GM12878 (cell line): Measurements from ENCODE around the gene PTPRH. TPM values are rescaled to one million over a fixed set of nuclear protein-coding genes. Genes with fewer than 3 reads are reported as not detected.

Source experiments
- ATAC-seq: fragments of 200-7000 bp; cut with Tn5 transposase; 3 replicates; pipeline ENCODE4 v1.9.1; 2020; ENCODE audit warnings: mild to moderate bottlenecking, moderate library complexity
- BruUV-seq: library from RNA; stranded (reverse); fragments of 400-500 nt; replicated peaks from 2 replicates; lab custom pipeline; 2021; lab: Mats Ljungman, UMichigan
- CTCF ChIA-PET: fragments of 300-600 bp; sonication (Branson Sonifier 250); formaldehyde crosslinking; extraction: SDS; loops from one replicate; lab custom pipeline; 2021; ENCODE audit warnings: inconsistent platforms; lab: Yijun Ruan, JAX
- POLR2A ChIA-PET: fragments of 350-600 bp; formaldehyde crosslinking; extraction: SDS; loops from one replicate; lab custom pipeline; 2021; ENCODE audit warnings: inconsistent platforms; lab: Charles Lee
- RAD21 ChIA-PET: fragments of 300-600 bp; sonication (Branson Sonifier 250); formaldehyde crosslinking; loops from one replicate; lab custom pipeline; 2023; ENCODE audit warnings: antibody characterized with exemption; ENCODE audit not compliant: unreplicated experiment; lab: Charles Lee
- SMC1A ChIA-PET: fragments of 300-600 bp; sonication (Branson Sonifier 250); formaldehyde crosslinking; loops from one replicate; lab custom pipeline; 2023; ENCODE audit not compliant: unreplicated experiment, uncharacterized antibody; lab: Charles Lee
- DNase-seq: peaks from one replicate; pipeline ENCODE4 v3.0.0-alpha.2; 2011; ENCODE audit warnings: low read depth, low spot score
- FAIRE-seq: peaks from 3 replicates; lab custom pipeline; 2011; peaks lifted over from hg19 to GRCh38; lab: Jason Lieb, UNC
- H2AFZ ChIP-seq: 2 replicates; pipeline ENCODE4 v1.6.0; 2011; ENCODE audit warnings: low read depth, low read length, control low read depth; ENCODE audit not compliant: control insufficient read depth
- H3K27ac ChIP-seq: 2 replicates; pipeline ENCODE4 v1.5.1; 2011; ENCODE audit warnings: control low read depth; ENCODE audit not compliant: control insufficient read depth, insufficient read depth
- H3K27me3 ChIP-seq, 2 experiments: replicated peaks in 1 of 2; 2 replicates each; pipeline versions ENCODE4 v1.6.0 to v1.6.1; 2011; ENCODE audit warnings: low read length in 1 of 2; ENCODE audit not compliant: control insufficient read depth in 2 of 2, insufficient read depth in 2 of 2
- H3K36me3 ChIP-seq, 2 experiments: 2 replicates each; pipeline ENCODE4 v1.5.1; 2011; ENCODE audit warnings: low read length in 1 of 2; ENCODE audit not compliant: control insufficient read depth in 2 of 2, insufficient read depth in 2 of 2
- H3K4me1 ChIP-seq: 2 replicates; pipeline ENCODE4 v1.6.1; 2011; ENCODE audit warnings: mild to moderate bottlenecking, low read length, moderate library complexity, mixed read lengths; ENCODE audit not compliant: control insufficient read depth, insufficient read depth
- H3K4me2 ChIP-seq: 2 replicates; pipeline ENCODE4 v1.6.0; 2011; ENCODE audit warnings: control low read depth; ENCODE audit not compliant: control insufficient read depth, insufficient read depth
- H3K4me3 ChIP-seq: fragments of 200-600 bp; sonication (generic); 2 replicates; pipeline ENCODE4 v1.5.1; 2016
- H3K79me2 ChIP-seq: 2 replicates; pipeline ENCODE4 v1.6.0; 2011; ENCODE audit warnings: low read length; ENCODE audit not compliant: control insufficient read depth, insufficient read depth
- H3K9ac ChIP-seq: 2 replicates; pipeline ENCODE4 v1.8.0; 2011; ENCODE audit warnings: low read length, control low read depth, mixed read lengths; ENCODE audit not compliant: control insufficient read depth, insufficient read depth
- H3K9me3 ChIP-seq: replicated peaks from 3 replicates; pipeline ENCODE4 v1.5.1; 2011; ENCODE audit warnings: mild to moderate bottlenecking, low read length; ENCODE audit not compliant: control insufficient read depth, insufficient read depth
- H4K20me1 ChIP-seq: 2 replicates; pipeline ENCODE4 v1.6.0; 2011; ENCODE audit not compliant: control insufficient read depth, insufficient read depth
- ASH2L ChIP-seq: fragments of 300-600, 200-600 bp; sonication (generic); IDR thresholded peaks from 2 replicates; pipeline ENCODE4 v1.6.1; 2017; ENCODE audit warnings: low read depth, mild to moderate bottlenecking, borderline replicate concordance
- BACH1 ChIP-seq: fragments of 450-650 bp; IDR thresholded peaks from 2 replicates; pipeline ENCODE4 v1.6.1; 2017; ENCODE audit warnings: mild to moderate bottlenecking, borderline replicate concordance
- CBX3 ChIP-seq: fragments of 200-600 bp; sonication (generic); IDR thresholded peaks from 2 replicates; pipeline ENCODE4 v1.6.1; 2016; ENCODE audit warnings: low read depth, borderline replicate concordance
- DPF2 ChIP-seq: fragments of 450-650 bp; IDR thresholded peaks from 2 replicates; pipeline ENCODE4 v1.6.1; 2017; ENCODE audit warnings: mild to moderate bottlenecking
- EGR1 ChIP-seq, 2 experiments: IDR thresholded peaks; 1 replicate in 1 of 2; 2 replicates in 1 of 2; pipeline ENCODE4 v1.6.1; 2011 to 2012; ENCODE audit warnings: low read depth in 2 of 2, low read length in 2 of 2, borderline replicate concordance in 1 of 2, mild to moderate bottlenecking in 1 of 2, moderate library complexity in 1 of 2
- FOXM1 ChIP-seq: IDR thresholded peaks from 2 replicates; pipeline ENCODE4 v1.6.1; 2012; ENCODE audit warnings: low read depth, mild to moderate bottlenecking, inconsistent platforms, low read length, moderate library complexity
- IKZF1 ChIP-seq: fragments of 450-650 bp; conservative IDR thresholded peaks from 2 replicates; pipeline ENCODE4 v1.6.1; 2017; ENCODE audit warnings: antibody characterized with exemption, mild to moderate bottlenecking
- MEF2A ChIP-seq: IDR thresholded peaks from 2 replicates; pipeline ENCODE4 v1.6.1; 2011; ENCODE audit warnings: low read depth, mild to moderate bottlenecking, low read length, moderate library complexity; ENCODE audit not compliant: insufficient read depth
- NFXL1 ChIP-seq: fragments of 450-650 bp; IDR thresholded peaks from 2 replicates; pipeline ENCODE4 v1.6.1; 2017; ENCODE audit warnings: antibody characterized with exemption, mild to moderate bottlenecking, borderline replicate concordance
- NFYA ChIP-seq: IDR thresholded peaks from 2 replicates; pipeline ENCODE4 v1.6.1; 2011; ENCODE audit warnings: low read depth, mild to moderate bottlenecking, low read length, improper control_type of control experiment, borderline replicate concordance
- NR2C1 ChIP-seq: fragments of 450-650 bp; IDR thresholded peaks from 2 replicates; pipeline ENCODE4 v1.6.1; 2017; ENCODE audit warnings: antibody characterized with exemption, mild to moderate bottlenecking, moderate library complexity
- POLR2AphosphoS5 ChIP-seq: IDR thresholded peaks from 2 replicates; pipeline ENCODE4 v1.6.1; 2011; ENCODE audit warnings: mild to moderate bottlenecking, low read length, inconsistent platforms
- SIN3A ChIP-seq: IDR thresholded peaks from 2 replicates; pipeline ENCODE4 v1.6.1; 2012; ENCODE audit warnings: low read depth, low read length, improper control_type of control experiment
- SMAD5 ChIP-seq: IDR thresholded peaks from 2 replicates; pipeline ENCODE4 v1.6.1; 2016; ENCODE audit warnings: antibody characterized with exemption, low read depth
- SMARCA5 ChIP-seq: fragments of 450-650 bp; IDR thresholded peaks from 2 replicates; pipeline ENCODE4 v1.6.1; 2017; ENCODE audit warnings: mild to moderate bottlenecking
- STAT1 ChIP-seq: fragments of 450-650 bp; conservative IDR thresholded peaks from 2 replicates; pipeline ENCODE4 v1.6.1; 2014; ENCODE audit warnings: antibody characterized with exemption, mild to moderate bottlenecking
- SUZ12 ChIP-seq: fragments of 200-600 bp; sonication (generic); IDR thresholded peaks from one replicate; pipeline ENCODE4 v1.6.1; 2018; ENCODE audit warnings: antibody characterized with exemption, mild to moderate bottlenecking; ENCODE audit not compliant: unreplicated experiment
- USF1 ChIP-seq: IDR thresholded peaks from 2 replicates; pipeline ENCODE4 v1.6.1; 2011; ENCODE audit warnings: borderline replicate concordance, low read depth, mild to moderate bottlenecking, moderate library complexity, mixed read lengths, low read length; ENCODE audit not compliant: insufficient read depth; ENCODE audit errors: extremely low read length
- ZBTB33 ChIP-seq: fragments of 450-650 bp; IDR thresholded peaks from 2 replicates; pipeline ENCODE4 v1.6.1; 2017; ENCODE audit warnings: mild to moderate bottlenecking
- ZNF274 ChIP-seq: IDR thresholded peaks from one replicate; pipeline ENCODE4 v1.8.0; 2011; ENCODE audit not compliant: insufficient read length, insufficient read depth
- ZSCAN29 ChIP-seq: fragments of 450-650 bp; IDR thresholded peaks from 2 replicates; pipeline ENCODE4 v1.6.1; 2017; ENCODE audit warnings: mild to moderate bottlenecking, moderate library complexity
- WGBS: methylation state at CpG from one replicate; pipeline ENCODE4 v1.1.6; 2016; ENCODE audit warnings: low lambda C conversion rate; ENCODE audit not compliant: insufficient replicate concordance, insufficient coverage; ENCODE audit errors: missing lambda C conversion rate; 5-methylcytosine and 5-hydroxymethylcytosine counted together
- in situ Hi-C: fragments of 300-500 bp; cut with MboI; formaldehyde crosslinking; loops from 9 replicates; pipeline ENCODE4 v1.14.3; 2018; ENCODE audit warnings: mixed read lengths
- intact Hi-C: fragments of 100-400 bp; cut with micrococcal nuclease; formaldehyde crosslinking; loops from one replicate; pipeline ENCODE4 v1.14.2; 2022; ENCODE audit not compliant: unreplicated experiment
- polyA plus RNA-seq, 11 experiments: library from polyadenylated mRNA; depleted of rRNA in 4 of 11; unstranded in 6 of 11; stranded (reverse) in 5 of 11; fragments of >200 nt; fragmentation: Nextera tagmentation in 4 of 11; fragmentation: Illumina TruSeq in 1 of 11; extraction: Ambion mirVana in 4 of 11; extraction: Trizol in 1 of 11; gene quantifications; 1 replicate in 1 of 11; 2 replicates in 10 of 11; pipeline versions ENCODE4 v1.2.1 to v1.2.3, GENCODE V29; 2011 to 2016; ENCODE audit warnings: inconsistent platforms in 2 of 11, missing spikeins in 2 of 11, low read depth in 1 of 11
- total RNA-seq, 4 experiments: library from RNA; depleted of rRNA in 3 of 4; stranded (reverse); fragments of >200 nt in 3 of 4; fragmentation: Illumina TruSeq in 1 of 4; extraction: Trizol in 1 of 4; gene quantifications; 2 replicates each; pipeline versions ENCODE4 v1.2.1 to v1.2.3, GENCODE V29; 2013 to 2021

The PTPRH gene
- total and polyA plus RNA-seq, 10 of the 15 experiments (the other 5 are each of a cell fraction or from before 2014, with no cell fraction given): 0.08 TPM; not detected in 9

- TF ChIP-seq NR2C1 (no peak), STAT1 (no peak), DPF2 (no peak), IKZF1 (no peak), USF1 (no peak), NFXL1 (no peak)
Measured at GRCh38 chr19:55208880-55209692, at the start of gene PTPRH (continued).

- Histone ChIP-seq H3K36me3 (no peaks in the 10 kb centered on the region; a peak in 2 of 4 replicates), H3K27ac (peak overlapping the region; percentile 96), H3K27me3 (no peaks in the 10 kb centered on the region), H2AFZ (peak overlapping the region; percentile 75), H3K79me2 (peaks cover 55% of the 10 kb centered on the region), H3K4me2 (peak overlapping the region; percentile 38; the same call in 1 of the 2 replicates), H3K4me1 (peaks cover 7% of the 10 kb centered on the region), H3K9me3 (no peaks in the 10 kb centered on the region), H4K20me1 (peaks cover 7% of the 10 kb centered on the region; the same call in 1 of the 2 replicates), H3K9ac (peak overlapping the region; percentile 93), H3K4me3 (peak overlapping the region; percentile 100; the same call in 1 of the 2 replicates)
- DNase-seq (no peak), ATAC-seq (peak; percentile 17), FAIRE-seq (no peak)
- BruUV-seq: TSS peak; percentile 46
- ChIA-PET CTCF (interaction anchor here (0.5 to 1.1 kb wide), 2 partner anchors 126 to 197 kb away, joined by 4 to 5 read pairs; partner anchors contain the start of gene TMEM238), SMC1A (interaction anchor here (1.3 to 5.3 kb wide), 4 partner anchors 19 to 81 kb away, joined by 6 to 68 read pairs (median 16); partner anchors contain the start of genes HSPBP1 and KMT5C), POLR2A (interaction anchor here (0.6 to 5.7 kb wide), 7 partner anchors 18 to 218 kb away, joined by 3 to 86 read pairs (median 7); partner anchors contain the start of genes HSPBP1, KMT5C and ZNF628), RAD21 (interaction anchor here (0.9 to 6.0 kb wide), 5 partner anchors 18 to 126 kb away, joined by 3 to 46 read pairs (median 7); partner anchors contain the start of genes HSPBP1, KMT5C and TMEM238)
- 2% methylated on average over 17 of the region's 53 CpGs for WGBS
- intact Hi-C loops: loop anchor here (10.0 kb wide), 1 partner anchor 126 kb away; the partner anchor contains the start of genes RPL28 and TMEM238
- in situ Hi-C loops: no loop called here
- TF ChIP-seq FOXM1 (no peak), ZSCAN29 (no peak), IKZF1 (no peak), SIN3A (no peak), EGR1 (IDR thresholded peaks at IDR 0.05; ENCODE audit: borderline replicate concordance in 1 of 2, low read depth in 2 of 2, low read length in 2 of 2) (0 out of 3 replicates have a peak, but pooled peaks of 1 of the 2 experiments have one; percentile 32), POLR2AphosphoS5 (no peak), SUZ12 (no peak), MEF2A (no peak), SMARCA5 (peak; percentile 26; the same call in 1 of the 2 replicates), SMAD5 (no peak), BACH1 (peak; percentile 85), ZBTB33 (no peak), CBX3 (no peak), ZNF274 (no peak), NFYA (no peak), ASH2L (no peak)
Measured at GRCh38 chr19:55258476-55258827, 49.2 kb upstream of the PTPRH start.
